IPS-18c (cell line): ENCODE data around the gene BRSK2.

Experiments used
- H3K4me3 ChIP-seq: 2 replicates; pipeline ENCODE4 v1.7.0; 2013; ENCODE audit warnings: low read depth, mild to moderate bottlenecking, low read length, moderate library complexity; ENCODE audit not compliant: insufficient read depth
- H3K9me3 ChIP-seq: one replicate; pipeline ENCODE4 v1.6.1; 2013; ENCODE audit warnings: mild to moderate bottlenecking, low read length, moderate library complexity; ENCODE audit not compliant: control insufficient read depth, insufficient read depth

BRSK2 gene

GRCh38 chr11:1511937-1512496 is 122.3 kb downstream of the BRSK2 start:
- H3K9me3 ChIP-seq, result no peaks in the 10 kb centered on the region
- H3K4me3 ChIP-seq, result no peak overlapping the region
